Left renal pelvis (tissue), 4 donors: Measurements from ENCODE around the gene PDCD10. TPM values are rescaled to one million over a fixed set of nuclear protein-coding genes. Genes with fewer than 3 reads are reported as not detected.

Experiments used
- DNase-seq, 4 donors: peaks; one replicate each; pipeline ENCODE4 v3.0.0-alpha.2; 2013; ENCODE audit warnings: low read depth in 4 of 4, low spot score in 3 of 4
- polyA plus RNA-seq, 4 donors: library from polyadenylated mRNA; unstranded; fragments of 120-200 nt; gene quantifications; one replicate each; pipeline ENCODE4 v1.2.1, GENCODE V29; 2013; ENCODE audit not compliant: insufficient read length in 4 of 4

PDCD10 gene
- polyA plus RNA-seq, 4 donors, result 61.5 to 88.6 (median 66.7) TPM

GRCh38 chr3:167735233-167736138 is 794 bp upstream of the PDCD10 start, which contains the start of gene SERPINI1:
Gene SERPINI1 (plus strand): TSS chr3:167735721. CDS start chr3:167789129, 53,408 bp downstream.
- peak; percentile 72 to 83 (median 76) for DNase-seq

GRCh38 chr3:167733961-167734497 is 663 bp downstream of the PDCD10 start:
- peak in 2 of 4 donors; percentile 6 to 16 for DNase-seq

GRCh38 chr3:167732313-167733065 is 2.2 kb downstream of the PDCD10 start:
- DNase-seq, result no peak

- no peak for DNase-seq
These were observed 3.3 kb downstream of the PDCD10 start for GRCh38 chr3:167731393-167731792.

DNA sequence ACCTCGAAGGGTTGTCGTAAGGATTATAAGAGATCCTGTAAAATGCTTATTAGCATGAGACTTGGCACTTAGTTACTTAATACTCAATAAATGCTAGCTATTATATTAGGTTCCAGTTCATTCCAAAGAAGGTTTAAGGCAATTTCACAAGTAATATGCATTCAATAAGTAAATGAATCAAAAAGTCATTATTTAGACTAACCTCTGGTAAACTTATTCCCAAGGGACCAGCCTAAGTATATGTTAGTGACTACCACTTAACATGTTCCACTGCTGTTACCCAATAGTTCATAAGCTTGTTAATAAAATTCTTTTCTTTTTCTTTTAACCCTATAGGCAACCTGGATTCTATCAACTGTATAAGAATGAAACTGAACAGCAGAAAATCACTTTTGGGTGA is 5.1 kb downstream of the PDCD10 start:
- no peak for DNase-seq

GRCh38 chr3:167728632-167729323 is 5.9 kb downstream of the PDCD10 start:
- DNase-seq, result no peak

- no peak for DNase-seq
These were observed 6.5 kb downstream of the PDCD10 start for GRCh38 chr3:167728176-167728575.

- DNase-seq, result no peak
These were observed 10.8 kb downstream of the PDCD10 start for GRCh38 chr3:167723872-167724271.

GRCh38 chr3:167723025-167723512 is 11.6 kb downstream of the PDCD10 start:
- DNase-seq, result no peak

DNA sequence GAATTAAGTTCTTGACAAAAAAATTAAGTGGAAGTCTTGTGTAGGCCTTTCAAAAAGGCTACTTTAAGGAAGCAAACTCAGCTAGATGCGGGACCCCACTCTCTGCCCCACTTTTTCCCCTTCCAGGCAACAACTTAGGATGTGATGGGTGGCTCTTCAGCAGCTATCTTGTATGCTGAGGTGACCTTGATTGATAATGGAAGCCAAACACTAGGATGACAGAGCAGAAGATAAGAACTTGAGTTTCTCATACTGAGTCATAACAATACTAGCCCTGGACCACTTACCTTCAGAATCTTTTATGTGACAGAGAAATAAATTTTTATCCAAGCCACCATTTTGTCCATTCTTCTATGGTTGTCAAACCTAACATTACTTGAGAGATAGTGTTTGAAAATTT is 16.1 kb downstream of the PDCD10 start:
- no peak for DNase-seq

- no peak for DNase-seq
These were observed 17.8 kb downstream of the PDCD10 start for GRCh38 chr3:167716920-167717319.

DNA sequence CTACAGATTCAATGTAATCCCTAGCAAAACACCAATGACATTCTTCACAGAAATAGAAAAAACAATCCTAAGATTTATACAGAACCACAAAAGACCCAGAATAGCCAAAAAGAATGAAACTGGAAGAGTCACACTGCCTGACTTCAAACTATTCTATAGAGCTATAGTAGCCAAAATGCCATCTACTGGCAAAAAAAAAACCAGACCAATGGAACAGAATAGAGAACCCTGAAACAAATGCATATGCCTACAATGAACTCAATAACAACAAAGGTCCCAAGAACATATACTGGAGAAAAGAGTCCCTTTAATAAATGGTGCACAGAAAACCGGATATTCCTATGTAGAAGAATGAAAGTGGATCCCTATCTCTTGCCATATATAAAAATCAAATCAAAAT is 19.8 kb downstream of the PDCD10 start:
- DNase-seq, result no peak

- DNase-seq, result no peak
These were observed 22.2 kb downstream of the PDCD10 start for GRCh38 chr3:167712445-167712844.

DNA sequence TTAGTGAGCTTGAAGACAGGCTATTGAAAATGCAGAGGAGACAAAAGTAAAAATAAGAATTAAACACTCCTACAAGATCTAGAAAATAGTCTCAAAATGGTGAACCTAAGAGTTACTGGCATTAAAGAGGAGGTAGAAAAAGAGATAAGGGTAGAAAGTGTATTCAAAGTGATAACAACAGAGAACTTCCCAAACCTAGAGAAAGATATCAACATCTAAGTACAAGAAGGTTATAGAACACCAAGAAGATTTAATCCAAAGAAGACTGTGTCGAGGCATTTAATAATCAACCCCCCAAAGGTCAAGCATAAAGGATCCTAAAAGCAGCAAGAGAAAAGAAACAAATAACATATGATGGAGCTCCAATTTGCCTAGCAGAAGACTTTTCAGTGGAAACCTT is 23.3 kb downstream of the PDCD10 start:
- DNase-seq, result no peak

- no peak for DNase-seq
These were observed 24.1 kb downstream of the PDCD10 start for GRCh38 chr3:167710552-167710951.

GRCh38 chr3:167709690-167710089 is 25.0 kb downstream of the PDCD10 start:
- DNase-seq, result no peak

DNA sequence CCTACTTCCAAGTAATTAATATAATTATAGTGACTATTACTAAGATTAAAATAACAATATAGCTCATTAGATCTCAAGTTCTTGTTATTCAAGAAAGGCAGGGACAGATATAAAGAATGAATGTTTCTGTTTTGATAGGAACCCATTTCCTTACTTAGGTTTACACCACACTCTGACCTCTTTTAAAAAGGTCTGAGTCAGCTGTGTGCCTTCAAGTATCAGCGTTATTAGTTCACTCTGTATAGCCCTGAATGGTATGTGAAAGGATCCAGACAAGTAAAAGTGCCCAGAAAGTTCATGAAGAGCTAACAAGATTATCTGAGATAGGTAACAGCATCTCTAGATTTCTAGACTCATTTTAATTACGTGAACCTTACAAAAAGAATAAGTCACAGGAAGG is 28.9 kb downstream of the PDCD10 start:
- DNase-seq, result no peak

GRCh38 chr3:167700926-167701325 is 33.8 kb downstream of the PDCD10 start:
- no peak for DNase-seq

DNA sequence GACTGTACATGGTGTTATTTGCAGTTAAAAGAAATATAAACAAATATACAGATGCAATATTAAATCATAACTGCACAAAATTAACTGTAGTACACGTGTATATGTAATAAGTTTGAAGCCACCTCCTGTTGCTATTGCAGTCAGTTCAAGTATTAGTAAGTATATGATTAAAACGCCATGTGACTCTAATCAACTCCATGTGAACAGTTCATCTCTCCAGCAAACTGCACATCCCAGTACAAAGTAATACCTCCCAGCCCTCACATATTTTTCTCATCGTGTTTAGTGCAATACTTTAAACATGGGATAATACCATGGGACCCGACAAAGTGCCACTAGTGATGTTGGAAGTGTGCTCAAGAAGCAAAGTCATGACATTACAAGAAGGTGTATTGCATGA is 34.6 kb downstream of the PDCD10 start:
- DNase-seq, result no peak

DNA sequence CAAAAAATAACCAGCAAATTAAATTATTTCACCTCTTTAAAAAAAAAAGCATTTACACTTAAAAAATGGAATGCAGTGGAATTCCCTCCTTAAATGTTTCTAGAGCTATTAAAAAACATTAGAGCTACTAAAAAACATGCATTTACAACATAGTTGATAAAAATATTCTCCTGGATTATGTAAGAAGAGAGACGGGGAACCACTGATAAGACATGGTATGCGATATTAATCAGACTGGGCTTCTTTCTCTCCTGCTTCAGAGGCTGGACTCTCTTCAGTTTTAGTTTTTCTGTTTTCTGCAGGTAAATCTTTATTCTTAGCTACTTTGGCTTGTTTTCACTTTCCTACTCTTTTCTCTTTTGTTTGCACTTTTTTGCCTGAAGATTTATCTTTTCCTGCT is 40.6 kb downstream of the PDCD10 start:
- DNase-seq, result no peak

- DNase-seq, result no peak
These were observed 43.3 kb downstream of the PDCD10 start for GRCh38 chr3:167691366-167691765.
